Right cardiac atrium (tissue), 5 donors: ENCODE results near the gene EGFR. TPM values are rescaled to one million over a fixed set of nuclear protein-coding genes. Genes with fewer than 3 reads are reported as not detected.
A peak's percentile ranks its signal among the peaks of the same experiment; 100 is the strongest.

ENCODE experiments used
- ATAC-seq, 2 donors: fragments of 200-7000 bp; cut with Tn5 transposase; one replicate each; pipeline versions ENCODE4 v1.8.0 to v1.9.1; 2020; ENCODE audit warnings: moderate library complexity in 2 of 2, mild to moderate bottlenecking in 1 of 2
- DNase-seq, 3 donors: peaks; one replicate each; pipeline ENCODE4 v3.0.0-alpha.2; 2020
- H3K27ac ChIP-seq: one replicate; pipeline ENCODE4 v1.5.1; 2013; ENCODE audit warnings: mild to moderate bottlenecking, low read length, control low read depth, moderate library complexity
- H3K27me3 ChIP-seq: one replicate; pipeline ENCODE4 v1.6.1; 2013; ENCODE audit not compliant: control insufficient read depth, insufficient read depth
- H3K4me1 ChIP-seq: one replicate; pipeline ENCODE4 v1.6.1; 2013; ENCODE audit warnings: low read length; ENCODE audit not compliant: control insufficient read depth, insufficient read depth
- H3K4me3 ChIP-seq: one replicate; pipeline ENCODE4 v1.5.1; 2013; ENCODE audit warnings: low read length, control low read depth
- H3K9me3 ChIP-seq: one replicate; pipeline ENCODE4 v1.6.1; 2013; ENCODE audit warnings: low read length; ENCODE audit not compliant: control insufficient read depth
- WGBS: extraction: QIAGEN DNeasy Blood & Tissue Kit; methylation state at CpG from one replicate; pipeline ENCODE4 v1.1.7; 2013; 5-methylcytosine and 5-hydroxymethylcytosine counted together
- intact Hi-C, 4 donors: fragments of 100-400 bp; cut with DNase I; formaldehyde crosslinking; loops; one replicate each; pipeline versions ENCODE4 v1.11.0 to v1.14.0; 2022 to 2023
- polyA plus RNA-seq: library from polyadenylated mRNA; stranded (reverse); fragments of 200-250 nt; gene quantifications from one replicate; pipeline ENCODE4 v1.2.3, GENCODE V29; 2013
- total RNA-seq, 4 donors: library from RNA; stranded (reverse); fragmentation: NEBNext Ultra II Directional; extraction: Animal tissue kit (Norgen Biotek cat#: 25700); gene quantifications; one replicate each; pipeline ENCODE4 v1.2.1, GENCODE V29; 2021
- donor health status: healthy with polysubstance abuse.
- donor health status: DM: no; HTN: yes; CAD: no.
- donor health status: DM: no; HTN: no; CAD: no.
- donor health status: DM: no; HTN: yes; CAD: no; lungs with severe emphysema.
- donor health status: DM: yes; HTN: yes; CAD: no.

The EGFR gene
- total and polyA plus RNA-seq, 5 donors, result 4.2 to 21.8 (median 14.8) TPM

GRCh38 chr7:55107946-55108345 is 89.1 kb downstream of the EGFR start:
- H3K4me3 ChIP-seq, result no peak overlapping the region
- WGBS, result 92% methylated on average over 4 of the region's 4 CpGs
- no peaks in the 10 kb centered on the region for H3K4me1 ChIP-seq
- H3K27ac ChIP-seq, result no peak overlapping the region
- H3K9me3 ChIP-seq, result no peaks in the 10 kb centered on the region
- DNase-seq (no peak), ATAC-seq (no peak)
- H3K27me3 ChIP-seq, result no peaks in the 10 kb centered on the region
- intact Hi-C loops, result no loop called here

- H3K4me1 ChIP-seq, result no peaks in the 10 kb centered on the region
- no peak for ATAC-seq
- no peak for DNase-seq
- intact Hi-C loops, result no loop called here
- H3K9me3 ChIP-seq, result no peaks in the 10 kb centered on the region
- H3K4me3 ChIP-seq, result no peak overlapping the region
- no peaks in the 10 kb centered on the region for H3K27me3 ChIP-seq
- H3K27ac ChIP-seq, result no peak overlapping the region
- WGBS, result 93% methylated on average over 5 of the region's 5 CpGs
These were observed 89.6 kb downstream of the EGFR start for GRCh38 chr7:55108401-55108800.

- DNase-seq, result no peak
- Histone ChIP-seq H3K27ac (no peak overlapping the region), H3K4me3 (no peak overlapping the region), H3K4me1 (no peaks in the 10 kb centered on the region), H3K27me3 (no peaks in the 10 kb centered on the region), H3K9me3 (no peaks in the 10 kb centered on the region)
- intact Hi-C loops, result no loop called here
- no peak for ATAC-seq
- 96% methylated on average over 3 of the region's 3 CpGs for WGBS
These were observed 90.0 kb downstream of the EGFR start for GRCh38 chr7:55108818-55109217.

- H3K4me1 ChIP-seq, result no peaks in the 10 kb centered on the region
- no peaks in the 10 kb centered on the region for H3K27me3 ChIP-seq
- ATAC-seq (no peak), DNase-seq (no peak)
- no peaks in the 10 kb centered on the region for H3K9me3 ChIP-seq
- H3K4me3 ChIP-seq, result no peak overlapping the region
- H3K27ac ChIP-seq, result no peak overlapping the region
- intact Hi-C loops, result no loop called here
- 77% methylated on average over 8 of the region's 8 CpGs for WGBS
These were observed 90.8 kb downstream of the EGFR start for GRCh38 chr7:55109404-55110167.

- no peak for ATAC-seq
- no peak overlapping the region for H3K4me3 ChIP-seq
- no peak overlapping the region for H3K27ac ChIP-seq
- 69% methylated on average over 14 of the region's 14 CpGs for WGBS
- intact Hi-C loops, result no loop called here
- no peak for DNase-seq
- no peaks in the 10 kb centered on the region for H3K4me1 ChIP-seq
- H3K9me3 ChIP-seq, result no peaks in the 10 kb centered on the region
- no peaks in the 10 kb centered on the region for H3K27me3 ChIP-seq
These were observed 91.6 kb downstream of the EGFR start for GRCh38 chr7:55110282-55110992.

- ATAC-seq (peak in 1 of 2 donors; percentile 42), DNase-seq (no peak)
- Histone ChIP-seq H3K27me3 (no peaks in the 10 kb centered on the region), H3K4me1 (no peaks in the 10 kb centered on the region), H3K27ac (no peak overlapping the region), H3K4me3 (no peak overlapping the region), H3K9me3 (no peaks in the 10 kb centered on the region)
- intact Hi-C loops, result no loop called here
- WGBS, result 66% methylated on average over 9 of the region's 9 CpGs
These were observed 92.2 kb downstream of the EGFR start for GRCh38 chr7:55110993-55111361.

GRCh38 chr7:55112056-55112455 is 93.2 kb downstream of the EGFR start:
- ATAC-seq (no peak), DNase-seq (no peak)
- no peak overlapping the region for H3K27ac ChIP-seq
- WGBS, result 89% methylated on average over 11 of the region's 11 CpGs
- no peaks in the 10 kb centered on the region for H3K27me3 ChIP-seq
- intact Hi-C loops, result no loop called here
- H3K4me1 ChIP-seq, result no peaks in the 10 kb centered on the region
- H3K9me3 ChIP-seq, result no peaks in the 10 kb centered on the region
- no peak overlapping the region for H3K4me3 ChIP-seq

GRCh38 chr7:55113760-55114540 is 95.1 kb downstream of the EGFR start:
- intact Hi-C loops, result no loop called here
- ATAC-seq (no peak), DNase-seq (no peak)
- H3K27ac ChIP-seq, result no peak overlapping the region
- no peak overlapping the region for H3K4me3 ChIP-seq
- no peaks in the 10 kb centered on the region for H3K27me3 ChIP-seq
- H3K4me1 ChIP-seq, result no peaks in the 10 kb centered on the region
- H3K9me3 ChIP-seq, result no peaks in the 10 kb centered on the region
- WGBS, result 74% methylated on average over 3 of the region's 3 CpGs

GRCh38 chr7:55117286-55117685 is 98.5 kb downstream of the EGFR start:
- Histone ChIP-seq H3K4me3 (no peak overlapping the region), H3K4me1 (peaks cover 8% of the 10 kb centered on the region), H3K27ac (no peak overlapping the region), H3K9me3 (no peaks in the 10 kb centered on the region), H3K27me3 (no peaks in the 10 kb centered on the region)
- no peak for DNase-seq
- WGBS, result 91% methylated on average over 7 of the region's 7 CpGs
- intact Hi-C loops, result no loop called here
- ATAC-seq, result no peak

GRCh38 chr7:55118426-55118825 is 99.6 kb downstream of the EGFR start:
- Histone ChIP-seq H3K4me1 (peaks cover 8% of the 10 kb centered on the region), H3K27me3 (no peaks in the 10 kb centered on the region), H3K4me3 (no peak overlapping the region), H3K9me3 (no peaks in the 10 kb centered on the region), H3K27ac (no peak overlapping the region)
- WGBS, result 94% methylated on average over 5 of the region's 5 CpGs
- no peak for DNase-seq
- ATAC-seq, result no peak
- intact Hi-C loops, result no loop called here

- ATAC-seq, result no peak
- peaks cover 8% of the 10 kb centered on the region for H3K4me1 ChIP-seq
- no peak overlapping the region for H3K4me3 ChIP-seq
- WGBS, result 95% methylated on average over 4 of the region's 4 CpGs
- no peaks in the 10 kb centered on the region for H3K9me3 ChIP-seq
- H3K27ac ChIP-seq, result no peak overlapping the region
- no peaks in the 10 kb centered on the region for H3K27me3 ChIP-seq
- intact Hi-C loops, result no loop called here
- no peak for DNase-seq
These were observed 100.8 kb downstream of the EGFR start for GRCh38 chr7:55119571-55119970.
